A673 (cell line): Measurements from ENCODE around the gene CES5A. TPM values are rescaled to one million over a fixed set of nuclear protein-coding genes. Genes with fewer than 3 reads are reported as not detected.
"Not testable (repeated sequence)": the region's sequence is repeated elsewhere in the genome, so short reads cannot be mapped to it uniquely, and the experiment has no call there.

ENCODE experiments used
- BruUV-seq: library from RNA; stranded (reverse); fragments of 400-500 nt; replicated peaks from 2 replicates; lab custom pipeline; 2021; lab: Mats Ljungman, UMichigan
- CTCF ChIA-PET: fragments of 300-600 bp; sonication (Branson Sonifier 250); formaldehyde crosslinking; loops from one replicate; lab custom pipeline; 2022; ENCODE audit warnings: antibody characterized with exemption; lab: Charles Lee
- POLR2A ChIA-PET: fragments of 300-600 bp; sonication (Branson Sonifier 250); formaldehyde crosslinking; loops from one replicate; lab custom pipeline; 2022; ENCODE audit warnings: antibody characterized with exemption; ENCODE audit not compliant: low non-redundant PET; lab: Charles Lee
- DNase-seq: peaks from one replicate; pipeline ENCODE4 v3.0.0-alpha.2; 2015; ENCODE audit warnings: low spot score
- H3K27ac ChIP-seq: fragments of 200-600 bp; sonication (generic); 2 replicates; pipeline ENCODE4 v1.5.1; 2016; ENCODE audit warnings: mixed run types, low read depth, mild to moderate bottlenecking, mixed read lengths, antibody characterized with exemption, low read length; ENCODE audit not compliant: poor library complexity, severe bottlenecking
- H3K27me3 ChIP-seq: fragments of 200-600 bp; sonication (generic); replicated peaks from 2 replicates; pipeline ENCODE4 v1.6.1; 2017; ENCODE audit warnings: mixed run types, low read depth, mild to moderate bottlenecking, mixed read lengths, antibody characterized with exemption, low read length; ENCODE audit not compliant: insufficient read depth, poor library complexity
- H3K36me3 ChIP-seq: fragments of 200-600 bp; sonication (generic); 2 replicates; pipeline ENCODE4 v1.6.1; 2016; ENCODE audit warnings: mixed run types, mild to moderate bottlenecking, mixed read lengths, antibody characterized with exemption, low read length; ENCODE audit not compliant: insufficient read depth, poor library complexity, severe bottlenecking
- H3K4me1 ChIP-seq: fragments of 200-600 bp; sonication (generic); 2 replicates; pipeline ENCODE4 v1.6.1; 2017; ENCODE audit warnings: mixed run types, mild to moderate bottlenecking, mixed read lengths, antibody characterized with exemption, low read length; ENCODE audit not compliant: insufficient read depth, poor library complexity, severe bottlenecking
- H3K4me3 ChIP-seq: fragments of 200-600 bp; sonication (generic); 2 replicates; pipeline ENCODE4 v1.5.1; 2016; ENCODE audit warnings: low read depth, mixed run types, mild to moderate bottlenecking, mixed read lengths, low read length; ENCODE audit not compliant: poor library complexity, severe bottlenecking
- H3K9me3 ChIP-seq: fragments of 200-600 bp; sonication (generic); 2 replicates; pipeline ENCODE4 v1.6.1; 2016; ENCODE audit warnings: mixed run types, low read depth, mild to moderate bottlenecking, mixed read lengths, antibody characterized with exemption, low read length; ENCODE audit not compliant: poor library complexity, severe bottlenecking
- EZH2 ChIP-seq: fragments of 200-600 bp; sonication (generic); IDR thresholded peaks from 2 replicates; pipeline ENCODE4 v1.6.1; 2017; ENCODE audit warnings: borderline replicate concordance, low read depth, mild to moderate bottlenecking, mixed read lengths, antibody characterized with exemption, low read length; ENCODE audit not compliant: poor library complexity, severe bottlenecking
- intact Hi-C: fragments of 100-400 bp; cut with micrococcal nuclease; formaldehyde crosslinking; loops from one replicate; pipeline ENCODE4 v1.10.0; 2022; ENCODE audit not compliant: unreplicated experiment
- total RNA-seq: library from RNA; stranded (reverse); gene quantifications from 2 replicates; pipeline ENCODE4 v1.2.3, GENCODE V29; 2021
- TF ChIP-seq, protein P1 (sequence below): fragments of 300-800, 200-600 bp; sonication (generic); conservative IDR thresholded peaks from 2 replicates; pipeline ENCODE4 v1.5.1; 2017; ENCODE audit warnings: low read depth, mild to moderate bottlenecking, antibody characterized with exemption, low read length, moderate library complexity, mixed read lengths

The CES5A gene
- total RNA-seq, 1 experiment from 2014 or later = not detected

- TF ChIP-seq, protein P1, sequence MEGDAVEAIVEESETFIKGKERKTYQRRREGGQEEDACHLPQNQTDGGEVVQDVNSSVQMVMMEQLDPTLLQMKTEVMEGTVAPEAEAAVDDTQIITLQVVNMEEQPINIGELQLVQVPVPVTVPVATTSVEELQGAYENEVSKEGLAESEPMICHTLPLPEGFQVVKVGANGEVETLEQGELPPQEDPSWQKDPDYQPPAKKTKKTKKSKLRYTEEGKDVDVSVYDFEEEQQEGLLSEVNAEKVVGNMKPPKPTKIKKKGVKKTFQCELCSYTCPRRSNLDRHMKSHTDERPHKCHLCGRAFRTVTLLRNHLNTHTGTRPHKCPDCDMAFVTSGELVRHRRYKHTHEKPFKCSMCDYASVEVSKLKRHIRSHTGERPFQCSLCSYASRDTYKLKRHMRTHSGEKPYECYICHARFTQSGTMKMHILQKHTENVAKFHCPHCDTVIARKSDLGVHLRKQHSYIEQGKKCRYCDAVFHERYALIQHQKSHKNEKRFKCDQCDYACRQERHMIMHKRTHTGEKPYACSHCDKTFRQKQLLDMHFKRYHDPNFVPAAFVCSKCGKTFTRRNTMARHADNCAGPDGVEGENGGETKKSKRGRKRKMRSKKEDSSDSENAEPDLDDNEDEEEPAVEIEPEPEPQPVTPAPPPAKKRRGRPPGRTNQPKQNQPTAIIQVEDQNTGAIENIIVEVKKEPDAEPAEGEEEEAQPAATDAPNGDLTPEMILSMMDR = no peak
- TF ChIP-seq EZH2 = no peak
- Histone ChIP-seq H3K4me1 (no peaks in the 10 kb centered on the region), H3K36me3 (no peaks in the 10 kb centered on the region), H3K4me3 (no peak overlapping the region), H3K27me3 (peaks cover 10% of the 10 kb centered on the region), H3K9me3 (no peaks in the 10 kb centered on the region), H3K27ac (no peak overlapping the region)
- CTCF ChIA-PET = no interaction called here
- no TSS peak for BruUV-seq
- POLR2A ChIA-PET = no interaction called here
- intact Hi-C loops = no loop called here
- DNase-seq = no peak
These were observed 40.1 kb upstream of the CES5A start for GRCh38 chr16:55915096-55915827.

- H3K27me3 ChIP-seq = peaks cover 10% of the 10 kb centered on the region
- TF ChIP-seq, protein P1 = no peak
- no peak for TF ChIP-seq EZH2
- BruUV-seq = no TSS peak
- POLR2A ChIA-PET = interaction anchor here (0.6 kb wide), 1 partner anchor 15 kb away, joined by 6 read pairs; no protein-coding TSS in a partner anchor
- intact Hi-C loops = no loop called here
- H3K36me3 ChIP-seq = no peaks in the 10 kb centered on the region
- no peaks in the 10 kb centered on the region for H3K9me3 ChIP-seq
- DNase-seq = no peak
- no peak overlapping the region for H3K4me3 ChIP-seq
- H3K4me1 ChIP-seq = no peaks in the 10 kb centered on the region
- CTCF ChIA-PET = no interaction called here
- H3K27ac ChIP-seq = no peak overlapping the region
These were observed 39.2 kb upstream of the CES5A start for GRCh38 chr16:55914383-55914782.

DNA sequence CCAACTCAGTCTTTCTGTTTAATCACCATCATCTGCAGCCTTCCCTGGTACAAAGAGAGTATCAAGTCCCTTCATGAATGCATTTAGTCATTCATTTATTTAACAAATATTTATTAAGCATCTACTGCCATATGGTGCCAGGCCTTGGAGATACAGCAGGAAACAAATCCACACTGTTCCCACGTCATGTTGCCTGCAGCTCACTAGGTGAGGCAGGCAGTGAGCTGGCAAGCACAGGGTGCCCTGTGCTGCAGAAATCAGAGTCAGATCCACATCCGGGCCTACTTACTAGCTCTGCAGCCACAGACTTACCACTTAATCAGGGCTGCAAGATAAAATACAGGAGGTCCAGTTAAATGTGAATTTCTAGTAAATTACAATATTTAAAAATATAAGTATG lies 38.5 kb upstream of the CES5A start:
- intact Hi-C loops = no loop called here
- Histone ChIP-seq H3K4me3 (no peak overlapping the region), H3K27ac (no peak overlapping the region), H3K9me3 (no peaks in the 10 kb centered on the region), H3K36me3 (no peaks in the 10 kb centered on the region), H3K27me3 (peaks cover 10% of the 10 kb centered on the region), H3K4me1 (no peaks in the 10 kb centered on the region)
- DNase-seq = no peak
- ChIA-PET CTCF (no interaction called here), POLR2A (no interaction called here)
- TF ChIP-seq, protein P1 = no peak
- no peak for TF ChIP-seq EZH2
- no TSS peak for BruUV-seq

- H3K4me1 ChIP-seq, POLR2A ChIA-PET, CTCF ChIA-PET, H3K4me3 ChIP-seq, H3K9me3 ChIP-seq, intact Hi-C loops, BruUV-seq, DNase-seq, H3K36me3 ChIP-seq, H3K27ac ChIP-seq: not testable (repeated sequence)
- peaks cover 10% of the 10 kb centered on the region for H3K27me3 ChIP-seq
These were observed 37.9 kb upstream of the CES5A start for GRCh38 chr16:55913121-55913520.
